Osteocyte (in vitro differentiated cells): ENCODE measurements around the gene DYRK1A. TPM values are rescaled to one million over a fixed set of nuclear protein-coding genes. Genes with fewer than 3 reads are reported as not detected.

Experiments
- DNase-seq: peaks from one replicate; pipeline ENCODE4 v3.0.0; 2021; ENCODE audit warnings: mixed read lengths; ENCODE audit not compliant: unreplicated experiment; ENCODE audit errors: extremely low spot score
- H3K27ac Mint-ChIP-seq: one replicate; pipeline ENCODE4 v1.8.0; 2021; ENCODE audit warnings: mild to moderate bottlenecking, mixed read lengths; ENCODE audit not compliant: unreplicated experiment
- H3K27me3 Mint-ChIP-seq: one replicate; pipeline ENCODE4 v1.8.0; 2021; ENCODE audit warnings: mixed read lengths; ENCODE audit not compliant: unreplicated experiment
- H3K36me3 Mint-ChIP-seq: one replicate; pipeline ENCODE4 v1.8.0; 2021; ENCODE audit warnings: mixed read lengths; ENCODE audit not compliant: unreplicated experiment
- H3K4me1 Mint-ChIP-seq: one replicate; pipeline ENCODE4 v1.8.0; 2021; ENCODE audit warnings: mixed read lengths; ENCODE audit not compliant: unreplicated experiment
- H3K4me3 Mint-ChIP-seq: one replicate; pipeline ENCODE4 v1.8.0; 2021; ENCODE audit warnings: mild to moderate bottlenecking, moderate library complexity, mixed read lengths; ENCODE audit not compliant: unreplicated experiment
- H3K9me3 Mint-ChIP-seq: one replicate; pipeline ENCODE4 v1.8.0; 2021; ENCODE audit warnings: mixed read lengths; ENCODE audit not compliant: unreplicated experiment
- CTCF ChIP-seq: fragments of 200-600 bp; sonication (generic); IDR thresholded peaks from 2 replicates; pipeline ENCODE4 v1.5.0; 2021; ENCODE audit warnings: antibody characterized with exemption, mild to moderate bottlenecking, moderate library complexity
- total RNA-seq: library from RNA; stranded (reverse); gene quantifications from 2 replicates; pipeline ENCODE4 v1.2.1, GENCODE V29; 2021

Gene DYRK1A
- total RNA-seq, 1 donor from 2014 or later, result 63.2 TPM

GRCh38 chr21:37368541-37369279 lies 2.1 kb downstream of the DYRK1A start:
- no peaks in the 10 kb centered on the region for H3K36me3 Mint-ChIP-seq
- peaks cover 47% of the 10 kb centered on the region for H3K4me1 Mint-ChIP-seq
- no peaks in the 10 kb centered on the region for H3K27me3 Mint-ChIP-seq
- no peaks in the 10 kb centered on the region for H3K9me3 Mint-ChIP-seq
- H3K27ac Mint-ChIP-seq, result peak overlapping the region; percentile 92
- peak overlapping the region; percentile 81 for H3K4me3 Mint-ChIP-seq
- no peak for TF ChIP-seq CTCF
- DNase-seq, result no peak

- H3K27me3 Mint-ChIP-seq, result no peaks in the 10 kb centered on the region
- peak overlapping the region; percentile 81 for H3K4me3 Mint-ChIP-seq
- no peaks in the 10 kb centered on the region for H3K36me3 Mint-ChIP-seq
These were observed 2.8 kb downstream of the DYRK1A start for GRCh38 chr21:37369307-37369854.

GRCh38 chr21:37370152-37371040 lies 3.8 kb downstream of the DYRK1A start:
- DNase-seq, result no peak
- peaks cover 55% of the 10 kb centered on the region for H3K4me1 Mint-ChIP-seq
- no peaks in the 10 kb centered on the region for H3K27me3 Mint-ChIP-seq
- peak overlapping the region; percentile 81 for H3K4me3 Mint-ChIP-seq
- no peaks in the 10 kb centered on the region for H3K36me3 Mint-ChIP-seq
- peak overlapping the region; percentile 92 for H3K27ac Mint-ChIP-seq
- TF ChIP-seq CTCF, result no peak
- no peaks in the 10 kb centered on the region for H3K9me3 Mint-ChIP-seq

More at GRCh38 chr21:37369307-37369854, 2.8 kb downstream of the DYRK1A start:
- no peak for TF ChIP-seq CTCF
- Mint-ChIP-seq H3K27ac (peak overlapping the region; percentile 92), H3K9me3 (no peaks in the 10 kb centered on the region), H3K4me1 (peaks cover 52% of the 10 kb centered on the region)
- no peak for DNase-seq

- H3K27me3 Mint-ChIP-seq, result no peaks in the 10 kb centered on the region
- H3K4me1 Mint-ChIP-seq, result peaks cover 61% of the 10 kb centered on the region
- H3K27ac Mint-ChIP-seq, result peak overlapping the region; percentile 92
- no peaks in the 10 kb centered on the region for H3K9me3 Mint-ChIP-seq
- no peaks in the 10 kb centered on the region for H3K36me3 Mint-ChIP-seq
- no peak for TF ChIP-seq CTCF
- peak overlapping the region; percentile 81 for H3K4me3 Mint-ChIP-seq
- DNase-seq, result no peak
These were observed 4.4 kb downstream of the DYRK1A start for GRCh38 chr21:37371041-37371397.
